Posterior cingulate gyrus (tissue), 11 donors: ENCODE measurements around the gene RRAS2.
A peak's percentile ranks its signal among the peaks of the same experiment; 100 is the strongest.
"Not testable (repeated sequence)": the region's sequence is repeated elsewhere in the genome, so short reads cannot be mapped to it uniquely, and the experiment has no call there.

Experiments used
- DNase-seq, 10 donors: peaks; one replicate each; pipeline versions ENCODE4 v3.0.0 to v3.0.0-alpha.2; 2020 to 2021; ENCODE audit warnings: mixed read lengths in 3 of 10
- intact Hi-C: fragments of 100-400 bp; cut with DNase I; formaldehyde crosslinking; loops from one replicate; pipeline ENCODE4 v1.15.1; 2023

RRAS2 gene

GRCh38 chr11:14310679-14311078 is 48.3 kb downstream of the RRAS2 start:
- intact Hi-C loops = no loop called here
- no peak for DNase-seq

GRCh38 chr11:14309425-14310192 is 49.4 kb downstream of the RRAS2 start:
- intact Hi-C loops = no loop called here
- DNase-seq = no peak

- intact Hi-C loops = no loop called here
- no peak for DNase-seq
Observed at GRCh38 chr11:14308897-14309387, 50.0 kb downstream of the RRAS2 start.

- intact Hi-C loops = no loop called here
- no peak for DNase-seq
Observed at GRCh38 chr11:14308114-14308896, 50.7 kb downstream of the RRAS2 start.

- intact Hi-C loops = no loop called here
- no peak for DNase-seq
Observed at GRCh38 chr11:14306481-14306880, 52.5 kb downstream of the RRAS2 start.

GRCh38 chr11:14305649-14306048 is 53.3 kb downstream of the RRAS2 start:
- intact Hi-C loops = no loop called here
- no peak for DNase-seq

- DNase-seq = no peak
- intact Hi-C loops = no loop called here
Observed at GRCh38 chr11:14304601-14305000, 54.4 kb downstream of the RRAS2 start.

GRCh38 chr11:14300661-14301304 is 58.2 kb downstream of the RRAS2 start:
- peak in 7 of 10 donors; percentile 54 to 89 (median 61) for DNase-seq
- intact Hi-C loops = loop anchor here (1.0 kb wide), 1 partner anchor 155 kb away; no protein-coding TSS in a partner anchor

- intact Hi-C loops = loop anchor here (1.0 kb wide), 1 partner anchor 155 kb away; no protein-coding TSS in a partner anchor
Observed at GRCh38 chr11:14299921-14300320, 59.1 kb downstream of the RRAS2 start.

GRCh38 chr11:14290422-14290821 is 68.6 kb downstream of the RRAS2 start:
- no peak for DNase-seq
- intact Hi-C loops = no loop called here

More at GRCh38 chr11:14299921-14300320, 59.1 kb downstream of the RRAS2 start:
- DNase-seq = no peak

- intact Hi-C loops = no loop called here
- no peak for DNase-seq
Observed at GRCh38 chr11:14288189-14288935, 70.6 kb downstream of the RRAS2 start.

- DNase-seq, intact Hi-C loops: not testable (repeated sequence)
Observed at GRCh38 chr11:14278869-14279268, 80.1 kb downstream of the RRAS2 start.

GRCh38 chr11:14275076-14275475 is 83.9 kb downstream of the RRAS2 start:
- intact Hi-C loops = no loop called here
- DNase-seq = no peak

GRCh38 chr11:14273895-14274294 is 85.1 kb downstream of the RRAS2 start:
- intact Hi-C loops = no loop called here
- DNase-seq = no peak

GRCh38 chr11:14270690-14271542 is 88.1 kb downstream of the RRAS2 start:
- DNase-seq = peak in 1 of 10 donors; percentile 9
- intact Hi-C loops = no loop called here

GRCh38 chr11:14269692-14270573 is 89.0 kb downstream of the RRAS2 start:
- intact Hi-C loops = no loop called here
- no peak for DNase-seq

- intact Hi-C loops = no loop called here
- DNase-seq = no peak
Observed at GRCh38 chr11:14267861-14268635, 90.9 kb downstream of the RRAS2 start.

GRCh38 chr11:14266622-14267021 is 92.4 kb downstream of the RRAS2 start:
- DNase-seq = no peak
- intact Hi-C loops = no loop called here
